Prostate gland (tissue), 2 donors: ENCODE results near the gene MGAT1. TPM values are rescaled to one million over a fixed set of nuclear protein-coding genes. Genes with fewer than 3 reads are reported as not detected.

Source experiments
- DNase-seq: peaks from one replicate; pipeline ENCODE4 v3.0.0-alpha.2; 2019; ENCODE audit warnings: low spot score
- H3K27ac ChIP-seq, 2 donors: fragments of 200-600 bp; sonication (generic); 2 replicates each; pipeline ENCODE4 v1.5.1; 2017 to 2019
- H3K27me3 ChIP-seq: fragments of 200-600 bp; sonication (generic); replicated peaks from 2 replicates; pipeline ENCODE4 v1.5.1; 2019; ENCODE audit not compliant: insufficient read depth
- H3K36me3 ChIP-seq, 2 donors: fragments of 200-600 bp; sonication (generic); 1 replicate in 1 of 2; 2 replicates in 1 of 2; pipeline versions ENCODE4 v1.5.1 to v1.8.1; 2017 to 2019
- H3K4me1 ChIP-seq: fragments of 200-600 bp; sonication (generic); replicated peaks from 2 replicates; pipeline ENCODE4 v1.5.1; 2019
- H3K4me3 ChIP-seq, 2 donors: fragments of 200-600 bp; sonication (generic); 2 replicates each; pipeline ENCODE4 v1.5.1; 2017 to 2019
- H3K9me3 ChIP-seq: fragments of 200-600 bp; sonication (generic); 2 replicates; pipeline ENCODE4 v1.5.1; 2017
- CTCF ChIP-seq, 4 experiments: fragments of 200-600 bp in 2 of 4; fragments of 450-650 bp in 2 of 4; sonication (generic) in 2 of 4; IDR thresholded peaks; 1 replicate in 3 of 4; 2 replicates in 1 of 4; pipeline ENCODE4 v1.5.1; 2016 to 2019; ENCODE audit warnings: antibody characterized with exemption in 4 of 4, mild to moderate bottlenecking in 2 of 4, moderate library complexity in 2 of 4
- POLR2A ChIP-seq: fragments of 450-650 bp; IDR thresholded peaks from one replicate; pipeline ENCODE4 v1.6.1; 2016; ENCODE audit warnings: antibody characterized with exemption, mild to moderate bottlenecking
- POLR2AphosphoS5 ChIP-seq: sonication (generic); formaldehyde crosslinking; IDR thresholded peaks from one replicate; pipeline ENCODE4 v1.6.1; 2017; ENCODE audit warnings: antibody characterized with exemption
- WGBS: methylation state at CpG from one replicate; pipeline ENCODE4 v1.1.5; 2018; 5-methylcytosine and 5-hydroxymethylcytosine counted together
- intact Hi-C: fragments of 100-400 bp; cut with DNase I; formaldehyde crosslinking; loops from one replicate; pipeline ENCODE4 v1.14.2; 2022
- total RNA-seq, 2 donors: library from RNA; depleted of rRNA; stranded (reverse); fragments of >200 nt; gene quantifications; one replicate each; pipeline ENCODE4 v1.1.0, GENCODE V29; 2016

MGAT1 gene
- total RNA-seq, 2 donors from 2014 or later: 142 to 159 TPM

- Histone ChIP-seq H3K4me3 (peak overlapping the region; percentile 49 to 71), H3K27me3 (no peaks in the 10 kb centered on the region), H3K4me1 (peaks cover 28% of the 10 kb centered on the region), H3K27ac (peak overlapping the region; percentile 99), H3K36me3 (no peaks in the 10 kb centered on the region), H3K9me3 (no peaks in the 10 kb centered on the region)
- TF ChIP-seq POLR2AphosphoS5: no peak
- peak; percentile 65 for TF ChIP-seq POLR2A
- peak in 1 of 4 experiments; percentile 22 for TF ChIP-seq CTCF (IDR thresholded peaks at IDR 0.05)
- intact Hi-C loops: loop anchor here (10.0 kb wide), 1 partner anchor 435 kb away; the partner anchor contains the start of gene RACK1
- 2% methylated on average over 40 of the region's 40 CpGs for WGBS
- peak; percentile 87 for DNase-seq
Observed at GRCh38 chr5:180809403-180810209, 7.0 kb upstream of the MGAT1 start.

- DNase-seq: no peak
- Histone ChIP-seq H3K4me1 (peaks cover 35% of the 10 kb centered on the region), H3K27me3 (no peaks in the 10 kb centered on the region), H3K9me3 (no peaks in the 10 kb centered on the region), H3K4me3 (peak overlapping the region in 1 of 2 donors; percentile 71), H3K27ac (peak overlapping the region; percentile 99), H3K36me3 (no peaks in the 10 kb centered on the region)
- WGBS: 59% methylated on average over 5 of the region's 5 CpGs
- intact Hi-C loops: loop anchor here (10.0 kb wide), 1 partner anchor 436 kb away; the partner anchor contains the start of gene RACK1
- TF ChIP-seq POLR2A: no peak
- no peak for TF ChIP-seq CTCF (IDR thresholded peaks at IDR 0.05)
- no peak for TF ChIP-seq POLR2AphosphoS5
Observed at GRCh38 chr5:180808461-180809000, 5.9 kb upstream of the MGAT1 start.

GRCh38 chr5:180807654-180808414, 5.2 kb upstream of the MGAT1 start:
- H3K4me1 ChIP-seq: peaks cover 41% of the 10 kb centered on the region
- DNase-seq: no peak
- peak overlapping the region in 1 of 2 donors; percentile 14 for H3K4me3 ChIP-seq
- peak; percentile 8 for TF ChIP-seq POLR2AphosphoS5
- no peak for TF ChIP-seq POLR2A
- no peak for TF ChIP-seq CTCF (IDR thresholded peaks at IDR 0.05)
- WGBS: 24% methylated on average over 6 of the region's 6 CpGs
- intact Hi-C loops: loop anchor here (10.0 kb wide), 1 partner anchor 437 kb away; the partner anchor contains the start of gene RACK1
- no peaks in the 10 kb centered on the region for H3K36me3 ChIP-seq
- H3K27me3 ChIP-seq: no peaks in the 10 kb centered on the region
- H3K27ac ChIP-seq: peak overlapping the region; percentile 99
- H3K9me3 ChIP-seq: no peaks in the 10 kb centered on the region

GRCh38 chr5:180807046-180807445, 4.4 kb upstream of the MGAT1 start:
- TF ChIP-seq POLR2A (no peak), CTCF (IDR thresholded peaks at IDR 0.05) (no peak), POLR2AphosphoS5 (no peak)
- no peak for DNase-seq
- H3K36me3 ChIP-seq: no peaks in the 10 kb centered on the region
- H3K4me1 ChIP-seq: peaks cover 41% of the 10 kb centered on the region
- H3K27me3 ChIP-seq: no peaks in the 10 kb centered on the region
- H3K4me3 ChIP-seq: no peak overlapping the region
- intact Hi-C loops: loop anchor here (10.0 kb wide), 1 partner anchor 438 kb away; the partner anchor contains the start of gene RACK1
- 77% methylated on average over 1 of the region's 1 CpG for WGBS
- no peaks in the 10 kb centered on the region for H3K9me3 ChIP-seq
- peak overlapping the region; percentile 99 for H3K27ac ChIP-seq
